Measurements from ENCODE around the gene MRPS26. TPM values are rescaled to one million over a fixed set of nuclear protein-coding genes. Genes with fewer than 3 reads are reported as not detected.

The MRPS26 gene
- total RNA-seq (10 to 100 TPM; 19.6 to 23.5 TPM), polyA plus RNA-seq (10 to 100 TPM; 34.8 to 50.5 TPM)
- long read RNA-seq, donor 1, transcript MRPS26-201 (4 exons, 1,127 nt): major isoform, 57 of 64 reads
- long read RNA-seq, donor 1, partial matches to known transcripts: 4 of 64 reads
- long read RNA-seq, donor 1, other reads (novel, unspliced or antisense): 3 of 64 reads
- long read RNA-seq, donor 2, transcript MRPS26-201 (4 exons, 1,127 nt): major isoform, 23 of 29 reads
- long read RNA-seq, donor 2, partial matches to known transcripts: 5 of 29 reads
- long read RNA-seq, donor 2, other reads (novel, unspliced or antisense): 1 of 29 reads

DNA sequence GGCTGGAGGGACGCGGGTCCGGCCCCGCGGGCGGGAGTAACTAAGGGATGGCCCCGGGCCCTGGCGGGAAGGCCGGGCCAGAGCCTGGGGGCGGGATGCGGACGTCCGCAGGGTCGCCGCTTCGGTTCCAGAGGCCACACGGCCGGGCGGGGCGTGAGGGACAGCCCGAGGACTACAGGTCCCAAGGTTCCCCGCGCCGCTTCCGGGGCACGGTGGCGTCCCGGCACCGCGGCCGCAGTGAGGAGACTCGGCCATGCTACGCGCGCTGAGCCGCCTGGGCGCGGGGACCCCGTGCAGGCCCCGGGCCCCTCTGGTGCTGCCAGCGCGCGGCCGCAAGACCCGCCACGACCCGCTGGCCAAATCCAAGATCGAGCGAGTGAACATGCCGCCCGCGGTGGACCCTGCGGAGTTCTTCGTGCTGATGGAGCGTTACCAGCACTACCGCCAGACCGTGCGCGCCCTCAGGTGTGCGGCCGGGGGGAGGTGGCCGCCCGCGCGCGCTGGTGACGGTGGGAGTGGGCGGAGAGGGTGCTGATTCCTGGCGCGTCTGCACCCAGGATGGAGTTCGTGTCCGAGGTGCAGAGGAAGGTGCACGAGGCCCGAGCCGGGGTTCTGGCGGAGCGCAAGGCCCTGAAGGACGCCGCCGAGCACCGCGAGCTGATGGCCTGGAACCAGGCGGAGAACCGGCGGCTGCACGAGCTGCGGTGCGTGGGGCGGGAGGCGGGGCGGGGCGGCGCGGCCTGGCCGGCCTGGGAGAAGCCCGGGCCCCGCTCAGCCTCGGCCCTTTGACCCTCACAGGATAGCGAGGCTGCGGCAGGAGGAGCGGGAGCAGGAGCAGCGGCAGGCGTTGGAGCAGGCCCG, at the start of gene MRPS26:
MRPS26 (plus strand) TSS at position 237 of the 861 bp plus-strand sequence; CDS start at position 254, 17 bp downstream.
- Histone ChIP-seq H3K27ac (ENCODE audit: low read depth in 1 of 2, low read length in 2 of 2) (peak within 1 kb of the TSS; percentile 23 to 91), H3K4me3 (ENCODE audit: low read length in 2 of 2) (peak within 1 kb of the TSS; percentile 67 to 81), H3K36me3 (ENCODE audit: control insufficient read depth in 1 of 2, insufficient read depth in 2 of 2, low read length in 1 of 2) (peaks cover 0 to 7% of the 10 kb centered on the region in 2 donors), H3K27me3 (ENCODE audit: control insufficient read depth in 1 of 2, insufficient read depth in 2 of 2, low read length in 1 of 2) (no peaks in the 10 kb centered on the region), H3K4me1 (ENCODE audit: control insufficient read depth in 1 of 2, insufficient read depth in 2 of 2, low read length in 2 of 2) (no peaks in the 10 kb centered on the region), H3K9me3 (ENCODE audit: control insufficient read depth, low read length) (no peaks in the 10 kb centered on the region)
- peak; percentile 95 to 97 for DNase-seq
- 0 to 1% methylated on average over 88 to 104 of the region's 104 CpGs for WGBS, 2 donors
- peak; percentile 92 for ATAC-seq (ENCODE audit: low FRiP score)
- intact Hi-C loops (cut with DNase I): loop anchor here in 1 of 2 donors (10.0 kb wide), 2 partner anchors 159 to 171 kb away; partner anchors contain the start of genes DDRGK1, ITPA and PTPRA

DNA sequence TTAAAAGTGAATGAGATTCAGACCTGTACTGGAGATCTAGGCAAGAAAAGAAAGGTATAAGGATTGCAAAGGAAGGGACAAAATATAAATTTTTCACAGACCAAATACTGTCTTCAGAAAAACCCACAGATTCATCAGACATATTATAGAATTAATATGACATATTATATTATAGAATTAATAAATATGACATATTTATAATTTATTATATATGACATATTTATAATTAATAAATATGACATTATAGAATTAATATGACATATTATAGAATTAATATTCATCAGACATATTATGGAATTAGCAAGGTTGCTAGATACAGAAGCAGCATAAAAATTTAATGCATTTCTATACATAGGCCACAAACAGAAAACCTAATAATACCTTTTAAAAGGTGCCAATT, 47.1 kb upstream of the MRPS26 start:
- H3K4me3 ChIP-seq (ENCODE audit: low read length in 2 of 2): no peak overlapping the region
- no peaks in the 10 kb centered on the region for H3K4me1 ChIP-seq (ENCODE audit: control insufficient read depth in 1 of 2, insufficient read depth in 2 of 2, low read length in 2 of 2)
- ATAC-seq (ENCODE audit: low FRiP score) (no peak), DNase-seq (no peak)
- H3K36me3 ChIP-seq (ENCODE audit: control insufficient read depth in 1 of 2, insufficient read depth in 2 of 2, low read length in 1 of 2): peaks cover 0 to 4% of the 10 kb centered on the region in 2 donors
- H3K27me3 ChIP-seq (ENCODE audit: control insufficient read depth in 1 of 2, insufficient read depth in 2 of 2, low read length in 1 of 2): no peaks in the 10 kb centered on the region
- no peak overlapping the region for H3K27ac ChIP-seq (ENCODE audit: low read depth in 1 of 2, low read length in 2 of 2)
- H3K9me3 ChIP-seq (ENCODE audit: control insufficient read depth, low read length): no peaks in the 10 kb centered on the region
- intact Hi-C loops (cut with DNase I): no loop called here

DNA sequence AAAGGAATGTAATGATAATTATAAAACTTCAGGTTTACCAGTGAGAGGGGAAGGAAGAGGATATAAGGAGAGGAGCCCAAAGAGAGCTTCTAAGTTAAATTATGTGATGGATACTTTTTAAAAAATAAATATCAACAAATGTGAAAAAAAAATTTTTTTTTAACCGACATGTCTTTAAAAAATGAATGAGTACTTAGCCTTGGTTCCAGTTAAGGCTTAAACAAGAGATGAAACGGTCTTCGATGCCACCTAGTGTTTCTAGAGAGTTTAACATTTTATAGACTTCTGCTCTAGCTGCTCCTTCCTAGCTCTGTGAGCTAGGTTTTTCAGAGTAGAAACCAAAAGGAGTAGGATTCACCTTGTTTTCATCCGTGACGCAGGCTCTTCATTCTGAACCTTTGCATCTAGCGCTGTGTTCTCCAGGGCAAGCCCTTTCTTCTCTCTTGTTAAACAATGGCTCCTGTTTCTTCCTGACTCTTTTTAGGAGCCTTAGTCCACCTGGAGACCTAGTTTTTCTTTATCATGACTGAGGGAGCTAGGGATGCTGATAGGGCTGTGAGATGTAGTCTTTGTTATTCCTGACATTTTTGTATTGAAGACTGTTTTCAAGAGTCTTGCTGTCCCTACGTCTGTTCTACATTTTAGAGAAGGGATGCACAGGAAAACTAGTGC, 44.9 kb upstream of the MRPS26 start:
- Histone ChIP-seq H3K4me1 (ENCODE audit: control insufficient read depth in 1 of 2, insufficient read depth in 2 of 2, low read length in 2 of 2) (no peaks in the 10 kb centered on the region), H3K36me3 (ENCODE audit: control insufficient read depth in 1 of 2, insufficient read depth in 2 of 2, low read length in 1 of 2) (peaks cover 1 to 2% of the 10 kb centered on the region in 2 donors), H3K27me3 (ENCODE audit: control insufficient read depth in 1 of 2, insufficient read depth in 2 of 2, low read length in 1 of 2) (no peaks in the 10 kb centered on the region), H3K4me3 (ENCODE audit: low read length in 2 of 2) (no peak overlapping the region), H3K27ac (ENCODE audit: low read depth in 1 of 2, low read length in 2 of 2) (no peak overlapping the region), H3K9me3 (ENCODE audit: control insufficient read depth, low read length) (no peaks in the 10 kb centered on the region)
- intact Hi-C loops (cut with DNase I): no loop called here
- DNase-seq (no peak), ATAC-seq (ENCODE audit: low FRiP score) (no peak)
- WGBS, 2 donors: 44 to 45% methylated on average over 7 of the region's 7 CpGs

DNA sequence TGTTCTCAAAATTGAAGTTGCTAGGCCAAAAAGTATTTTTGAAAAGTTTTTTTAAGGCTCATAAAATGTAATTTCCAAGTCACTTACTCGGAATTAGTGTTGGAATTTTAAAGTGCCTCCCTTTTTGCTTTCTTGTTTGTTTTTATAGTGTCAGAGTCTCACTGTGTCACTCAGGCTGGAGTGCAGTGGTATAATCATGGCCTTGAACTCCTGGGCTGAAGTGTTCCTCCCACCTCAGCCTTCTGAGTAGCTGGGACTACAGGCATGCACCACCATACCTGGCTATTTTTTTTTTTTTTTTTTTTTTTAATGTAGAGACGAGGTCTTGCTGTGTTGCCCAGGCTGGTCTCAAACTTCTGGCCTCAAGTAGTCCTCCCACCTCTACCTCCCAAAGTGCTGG, 42.4 kb upstream of the MRPS26 start:
- WGBS, 2 donors: 80 to 93% methylated on average over 2 of the region's 2 CpGs
- no peak for DNase-seq
- Histone ChIP-seq H3K27ac (ENCODE audit: low read depth in 1 of 2, low read length in 2 of 2) (no peak overlapping the region), H3K27me3 (ENCODE audit: control insufficient read depth in 1 of 2, insufficient read depth in 2 of 2, low read length in 1 of 2) (no peaks in the 10 kb centered on the region), H3K36me3 (ENCODE audit: control insufficient read depth in 1 of 2, insufficient read depth in 2 of 2, low read length in 1 of 2) (peaks cover 2 to 4% of the 10 kb centered on the region in 2 donors), H3K4me3 (ENCODE audit: low read length in 2 of 2) (no peak overlapping the region), H3K9me3 (ENCODE audit: control insufficient read depth, low read length) (no peaks in the 10 kb centered on the region), H3K4me1 (ENCODE audit: control insufficient read depth in 1 of 2, insufficient read depth in 2 of 2, low read length in 2 of 2) (no peaks in the 10 kb centered on the region)
- intact Hi-C loops (cut with DNase I): no loop called here
- no peak for ATAC-seq (ENCODE audit: low FRiP score)

DNA sequence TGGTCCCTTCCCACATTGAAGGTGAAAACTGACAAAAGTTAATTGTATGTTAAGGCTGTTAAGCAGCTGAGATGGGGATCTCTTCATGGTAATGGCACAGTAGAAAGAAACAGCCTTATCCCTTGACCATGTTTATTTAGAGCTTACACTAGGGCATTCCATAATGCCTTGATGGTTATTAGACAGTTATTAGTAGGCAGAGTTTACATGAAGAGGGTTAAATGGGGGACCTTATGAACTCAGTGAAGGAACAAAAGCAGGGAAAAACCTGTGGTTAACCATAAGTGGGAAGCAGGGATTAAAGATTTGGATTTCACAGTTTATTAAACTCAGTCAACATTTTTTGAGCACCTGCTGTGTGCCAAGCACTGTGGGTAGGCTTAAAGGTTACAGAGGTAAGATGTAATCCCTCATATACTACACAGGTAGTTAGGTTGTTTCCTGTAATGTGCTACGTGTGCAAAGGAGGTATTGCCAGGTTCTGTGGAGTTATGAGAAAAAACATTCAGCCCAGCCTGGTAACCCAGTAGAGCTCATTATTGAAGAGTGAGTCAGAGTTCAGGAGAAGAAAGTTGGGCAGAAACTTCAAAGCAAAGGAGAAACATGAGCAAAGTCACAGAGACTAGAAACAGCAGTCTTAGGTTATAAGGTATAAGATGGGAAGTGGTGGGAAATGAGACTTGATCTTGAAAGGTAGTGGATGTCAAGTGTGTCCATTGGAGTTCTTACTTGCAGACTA, 34.7 kb upstream of the MRPS26 start:
- WGBS, 2 donors: 55 to 58% methylated on average over 1 of the region's 1 CpG

DNA sequence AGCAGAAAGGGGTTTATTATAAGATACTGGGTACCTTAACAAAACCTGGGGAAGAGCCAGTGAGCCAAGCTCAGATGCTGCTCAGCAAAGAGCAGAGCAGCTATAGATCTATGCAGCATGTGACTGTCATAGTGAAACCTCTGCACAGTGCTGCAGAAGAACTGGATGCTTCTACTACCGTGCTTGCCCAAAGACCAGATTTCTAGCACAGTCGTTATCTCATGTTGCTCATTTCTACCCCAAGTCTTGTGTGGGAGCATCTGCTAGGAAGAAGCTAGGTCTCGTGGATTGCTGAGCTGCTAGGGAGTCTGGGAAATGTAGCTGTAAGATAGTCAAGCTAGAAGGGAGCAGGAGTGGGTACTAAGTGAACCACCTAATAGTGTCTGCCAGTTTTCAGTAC, 34.1 kb upstream of the MRPS26 start:
- DNase-seq: no peak
- 91 to 92% methylated on average over 3 of the region's 3 CpGs for WGBS, 2 donors
- H3K27me3 ChIP-seq (ENCODE audit: control insufficient read depth in 1 of 2, insufficient read depth in 2 of 2, low read length in 1 of 2): no peaks in the 10 kb centered on the region
- peaks cover 0 to 2% of the 10 kb centered on the region in 2 donors for H3K4me1 ChIP-seq (ENCODE audit: control insufficient read depth in 1 of 2, insufficient read depth in 2 of 2, low read length in 2 of 2)
- intact Hi-C loops (cut with DNase I): no loop called here
- H3K9me3 ChIP-seq (ENCODE audit: control insufficient read depth, low read length): no peaks in the 10 kb centered on the region
- H3K27ac ChIP-seq (ENCODE audit: low read depth in 1 of 2, low read length in 2 of 2): no peak overlapping the region
- peaks cover 0 to 7% of the 10 kb centered on the region in 2 donors for H3K36me3 ChIP-seq (ENCODE audit: control insufficient read depth in 1 of 2, insufficient read depth in 2 of 2, low read length in 1 of 2)
- ATAC-seq (ENCODE audit: low FRiP score): no peak
- no peak overlapping the region for H3K4me3 ChIP-seq (ENCODE audit: low read length in 2 of 2)

More for the DNA sequence above, 34.7 kb upstream of the MRPS26 start:
- H3K4me3 ChIP-seq (ENCODE audit: low read length in 2 of 2): no peak overlapping the region
- peaks cover 0 to 2% of the 10 kb centered on the region in 2 donors for H3K4me1 ChIP-seq (ENCODE audit: control insufficient read depth in 1 of 2, insufficient read depth in 2 of 2, low read length in 2 of 2)
- H3K27ac ChIP-seq (ENCODE audit: low read depth in 1 of 2, low read length in 2 of 2): no peak overlapping the region
- H3K36me3 ChIP-seq (ENCODE audit: control insufficient read depth in 1 of 2, insufficient read depth in 2 of 2, low read length in 1 of 2): peaks cover 1 to 7% of the 10 kb centered on the region in 2 donors
- ATAC-seq (ENCODE audit: low FRiP score) (no peak), DNase-seq (no peak)
- intact Hi-C loops (cut with DNase I): no loop called here
- no peaks in the 10 kb centered on the region for H3K9me3 ChIP-seq (ENCODE audit: control insufficient read depth, low read length)
- H3K27me3 ChIP-seq (ENCODE audit: control insufficient read depth in 1 of 2, insufficient read depth in 2 of 2, low read length in 1 of 2): no peaks in the 10 kb centered on the region

DNA sequence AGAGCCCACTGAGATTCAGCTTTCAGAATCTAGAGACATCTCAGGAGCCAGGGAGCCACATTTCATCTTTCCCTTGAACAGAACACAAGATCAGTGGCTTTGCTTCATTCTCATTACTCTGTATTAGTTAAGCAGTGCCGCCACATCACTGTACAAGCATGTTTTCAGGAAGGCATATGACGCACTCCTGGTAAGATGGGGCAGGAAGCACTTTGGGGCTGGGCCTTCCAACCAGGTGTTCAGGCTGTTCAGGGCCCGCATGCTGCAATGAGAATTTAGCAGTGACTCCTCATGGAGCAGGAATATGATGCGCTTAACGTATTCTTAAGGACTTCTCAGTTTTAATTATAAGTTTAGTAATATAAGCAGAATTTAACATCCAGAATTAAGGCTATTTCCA, 32.1 kb upstream of the MRPS26 start:
- no peaks in the 10 kb centered on the region for H3K9me3 ChIP-seq (ENCODE audit: control insufficient read depth, low read length)
- ATAC-seq (ENCODE audit: low FRiP score) (no peak), DNase-seq (no peak)
- H3K27ac ChIP-seq (ENCODE audit: low read depth in 1 of 2, low read length in 2 of 2): no peak overlapping the region
- H3K36me3 ChIP-seq (ENCODE audit: control insufficient read depth in 1 of 2, insufficient read depth in 2 of 2, low read length in 1 of 2): peaks cover 0 to 11% of the 10 kb centered on the region in 2 donors
- 96 to 97% methylated on average over 5 of the region's 5 CpGs for WGBS, 2 donors
- H3K4me3 ChIP-seq (ENCODE audit: low read length in 2 of 2): no peak overlapping the region
- intact Hi-C loops (cut with DNase I): no loop called here
- no peaks in the 10 kb centered on the region for H3K27me3 ChIP-seq (ENCODE audit: control insufficient read depth in 1 of 2, insufficient read depth in 2 of 2, low read length in 1 of 2)
- H3K4me1 ChIP-seq (ENCODE audit: control insufficient read depth in 1 of 2, insufficient read depth in 2 of 2, low read length in 2 of 2): peaks cover 0 to 2% of the 10 kb centered on the region in 2 donors

DNA sequence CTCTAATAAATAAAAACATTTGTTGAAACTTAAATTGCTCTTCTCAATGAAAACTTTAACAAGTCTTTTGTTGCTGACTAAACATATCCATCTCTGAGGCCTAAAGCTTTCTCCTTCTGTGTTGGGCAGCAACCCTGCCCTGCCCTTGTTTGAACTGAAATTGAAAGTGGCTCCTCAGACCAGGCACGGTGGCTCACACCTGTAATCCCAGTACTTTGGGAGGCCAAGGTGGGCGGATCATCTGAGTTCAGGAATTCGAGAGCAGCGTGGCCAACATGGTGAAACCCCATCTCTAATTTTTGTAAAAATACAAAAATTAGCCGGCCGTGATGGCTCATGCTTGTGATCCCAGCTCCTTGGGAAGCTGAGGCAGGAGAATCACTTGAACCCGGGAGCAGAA, 31.7 kb upstream of the MRPS26 start:
- intact Hi-C loops (cut with DNase I): no loop called here
- no peak for ATAC-seq (ENCODE audit: low FRiP score)
- WGBS, 2 donors: 96 to 97% methylated on average over 7 of the region's 7 CpGs
- Histone ChIP-seq H3K9me3 (ENCODE audit: control insufficient read depth, low read length) (no peaks in the 10 kb centered on the region), H3K27ac (ENCODE audit: low read depth in 1 of 2, low read length in 2 of 2) (no peak overlapping the region), H3K4me3 (ENCODE audit: low read length in 2 of 2) (no peak overlapping the region), H3K27me3 (ENCODE audit: control insufficient read depth in 1 of 2, insufficient read depth in 2 of 2, low read length in 1 of 2) (no peaks in the 10 kb centered on the region), H3K36me3 (ENCODE audit: control insufficient read depth in 1 of 2, insufficient read depth in 2 of 2, low read length in 1 of 2) (peaks cover 0 to 11% of the 10 kb centered on the region in 2 donors), H3K4me1 (ENCODE audit: control insufficient read depth in 1 of 2, insufficient read depth in 2 of 2, low read length in 2 of 2) (peaks cover 0 to 2% of the 10 kb centered on the region in 2 donors)
- no peak for DNase-seq
